ENCODE results near the gene CNIH2. TPM values are rescaled to one million over a fixed set of nuclear protein-coding genes. Genes with fewer than 3 reads are reported as not detected.
A peak's percentile ranks its signal among the peaks of the same experiment; 100 is the strongest.

Gene CNIH2
- total RNA-seq, 3 donors from 2014 or later = 1.0 to 1.9 (median 1.3) TPM

- H3K4me3 ChIP-seq = no peak overlapping the region
- no peak for TF ChIP-seq CTCF (IDR thresholded peaks at IDR 0.05)
- no peak for DNase-seq
- no peaks in the 10 kb centered on the region for H3K36me3 ChIP-seq (ENCODE audit: low read depth)
- no peaks in the 10 kb centered on the region for H3K9me3 ChIP-seq
- H3K4me1 ChIP-seq (ENCODE audit: low read depth) = peaks cover 36% of the 10 kb centered on the region
- ATAC-seq = no peak
- intact Hi-C loops (cut with DNase I, micrococcal nuclease) = no loop called here
These were observed 9.4 kb downstream of the CNIH2 start for GRCh38 chr11:66287211-66287888.

DNA sequence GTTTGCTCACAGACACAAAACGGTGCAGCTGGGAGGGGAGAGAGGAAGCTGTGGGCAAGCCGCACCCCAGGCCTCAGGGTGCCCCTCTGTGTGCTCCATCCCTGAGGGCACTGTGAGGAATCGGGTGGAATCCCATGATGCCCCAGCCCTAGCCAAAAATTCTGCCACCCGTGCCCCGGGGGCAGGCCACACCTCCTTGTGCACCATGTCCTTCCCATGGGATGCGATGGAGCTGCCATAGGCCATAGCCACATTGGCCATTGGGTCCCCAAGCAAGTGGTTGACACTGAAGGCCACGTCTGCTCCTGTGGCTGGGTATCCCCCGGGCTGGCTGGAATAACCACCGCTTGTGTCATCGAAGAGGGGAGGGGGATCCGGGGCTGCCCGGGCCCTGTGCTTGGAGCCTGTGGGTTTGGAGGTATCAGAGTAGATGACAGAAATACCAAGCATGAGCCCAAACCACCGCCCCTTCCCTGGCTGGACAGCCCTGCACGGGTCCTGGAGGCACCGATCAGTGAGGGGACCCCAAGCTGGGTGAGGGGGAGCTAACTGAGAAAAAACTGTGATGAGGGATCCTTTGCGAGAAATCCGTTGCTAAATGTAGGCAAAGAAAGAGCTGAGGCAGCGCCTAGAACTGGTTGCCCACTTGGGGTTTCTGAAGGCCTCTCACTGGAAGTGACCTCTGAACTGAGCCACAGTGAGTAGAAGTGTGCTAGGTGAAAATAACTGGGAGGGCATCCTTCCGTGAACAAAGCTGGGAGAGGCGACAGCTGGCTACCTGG, 10.1 kb downstream of the CNIH2 start:
- peaks cover 31% of the 10 kb centered on the region for H3K4me1 ChIP-seq (ENCODE audit: low read depth)
- intact Hi-C loops (cut with DNase I, micrococcal nuclease) = no loop called here
- H3K36me3 ChIP-seq (ENCODE audit: low read depth) = no peaks in the 10 kb centered on the region
- peak overlapping the region; percentile 86 for H3K4me3 ChIP-seq
- DNase-seq (peak in 2 of 3 donors; percentile 49 to 58), ATAC-seq (peak; percentile 9)
- no peak for TF ChIP-seq CTCF (IDR thresholded peaks at IDR 0.05)
- H3K9me3 ChIP-seq = no peaks in the 10 kb centered on the region

- ATAC-seq = peak; percentile 94
- intact Hi-C loops (cut with DNase I, micrococcal nuclease) = no loop called here
These were observed 10.9 kb downstream of the CNIH2 start, which contains the start of gene YIF1A for GRCh38 chr11:66288671-66289547. YIF1A (minus strand) TSS chr11:66289143; CDS start chr11:66288985, 158 bp downstream.

DNA sequence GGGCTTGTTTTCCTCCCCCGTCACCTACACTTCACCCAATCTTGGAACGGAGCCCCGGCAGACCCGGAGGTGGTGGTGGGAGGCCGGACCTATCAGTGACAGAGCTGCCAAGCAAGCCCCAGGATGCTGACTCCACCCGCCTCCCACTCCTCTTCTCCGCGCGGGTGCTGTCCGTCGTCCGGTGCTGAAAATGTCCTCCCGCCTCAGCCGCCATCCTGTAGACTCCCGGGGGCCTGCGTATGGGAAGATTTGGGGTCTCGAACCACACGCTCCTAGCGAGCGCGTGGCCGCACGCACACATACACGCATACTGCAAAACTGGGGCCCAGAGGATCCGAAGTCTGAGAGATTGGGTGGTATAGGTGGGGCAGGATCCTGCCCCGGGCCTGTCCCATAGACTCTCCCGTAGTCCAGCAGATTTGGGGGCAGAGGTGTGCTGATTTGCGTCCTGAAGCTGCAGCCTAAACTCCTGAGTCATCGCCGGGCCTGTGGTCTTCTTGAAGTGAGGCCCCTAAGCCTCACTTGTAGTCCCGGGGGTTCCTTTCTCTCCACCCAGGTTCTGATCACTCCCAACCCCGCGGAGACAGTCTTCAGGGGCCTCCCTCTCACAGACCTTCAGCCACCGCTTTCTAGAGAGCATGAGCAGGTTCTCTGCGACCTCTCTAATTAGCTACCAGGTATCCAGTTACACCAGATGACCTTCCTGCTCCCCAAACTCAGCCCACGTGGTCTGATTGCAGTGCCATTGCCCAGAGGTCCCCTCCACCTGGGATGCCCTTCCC, 11.8 kb downstream of the CNIH2 start:
- Histone ChIP-seq H3K4me1 (ENCODE audit: low read depth) (peaks cover 31% of the 10 kb centered on the region), H3K36me3 (ENCODE audit: low read depth) (no peaks in the 10 kb centered on the region), H3K9me3 (no peaks in the 10 kb centered on the region), H3K4me3 (peak overlapping the region; percentile 86)
- intact Hi-C loops (cut with DNase I, micrococcal nuclease) = no loop called here
- no peak for TF ChIP-seq CTCF (IDR thresholded peaks at IDR 0.05)
- DNase-seq (peak in 2 of 3 donors; percentile 81 to 86), ATAC-seq (peak; percentile 54)

More at GRCh38 chr11:66288671-66289547, 10.9 kb downstream of the CNIH2 start, which contains the start of gene YIF1A:
- Histone ChIP-seq H3K4me1 (ENCODE audit: low read depth) (peaks cover 31% of the 10 kb centered on the region), H3K36me3 (ENCODE audit: low read depth) (no peaks in the 10 kb centered on the region), H3K9me3 (no peaks in the 10 kb centered on the region), H3K4me3 (peak within 1 kb of the TSS; percentile 86)
- peak; percentile 97 to 99 (median 98) for DNase-seq
- no peak for TF ChIP-seq CTCF (IDR thresholded peaks at IDR 0.05)

DNA sequence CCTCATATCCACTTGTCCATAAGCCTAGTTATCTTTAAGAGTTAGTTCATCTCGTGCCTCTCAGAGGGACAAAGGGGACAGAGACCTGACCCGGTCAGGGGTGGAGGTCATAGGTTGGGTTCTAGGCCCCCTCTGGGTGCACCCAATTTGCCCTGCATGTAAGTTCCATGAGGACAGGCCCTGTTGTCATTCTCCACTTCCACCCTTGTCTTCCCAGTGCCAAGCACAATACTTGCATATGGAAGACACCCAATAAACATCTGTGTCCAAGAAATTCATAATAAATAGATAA, 12.3 kb downstream of the CNIH2 start:
- intact Hi-C loops (cut with DNase I, micrococcal nuclease) = no loop called here
- no peaks in the 10 kb centered on the region for H3K9me3 ChIP-seq
- peaks cover 31% of the 10 kb centered on the region for H3K4me1 ChIP-seq (ENCODE audit: low read depth)
- DNase-seq (peak in 1 of 3 donors; percentile 26), ATAC-seq (no peak)
- H3K36me3 ChIP-seq (ENCODE audit: low read depth) = no peaks in the 10 kb centered on the region
- TF ChIP-seq CTCF (IDR thresholded peaks at IDR 0.05) = no peak
- no peak overlapping the region for H3K4me3 ChIP-seq

Data from mucosa of descending colon (tissue), 3 donors.